Mesothelial cell of epicardium (in vitro differentiated cells): Measurements from ENCODE around the gene VIM. TPM values are rescaled to one million over a fixed set of nuclear protein-coding genes. Genes with fewer than 3 reads are reported as not detected.
A peak's percentile ranks its signal among the peaks of the same experiment; 100 is the strongest.

Source experiments
- DNase-seq, 2 experiments: peaks; one replicate each; pipeline ENCODE4 v3.0.0; 2021; ENCODE audit warnings: low spot score in 2 of 2; ENCODE audit not compliant: unreplicated experiment in 2 of 2
- H3K27ac Mint-ChIP-seq: 2 replicates; pipeline ENCODE4 v1.8.0; 2021; ENCODE audit warnings: mixed read lengths
- H3K27me3 Mint-ChIP-seq: 2 replicates; pipeline ENCODE4 v1.8.0; 2021; ENCODE audit warnings: low read depth, mixed read lengths
- H3K36me3 Mint-ChIP-seq: 2 replicates; pipeline ENCODE4 v1.8.0; 2021; ENCODE audit warnings: mixed read lengths
- H3K4me1 Mint-ChIP-seq: 2 replicates; pipeline ENCODE4 v1.8.0; 2021; ENCODE audit warnings: mixed read lengths
- H3K4me3 Mint-ChIP-seq: 2 replicates; pipeline ENCODE4 v1.8.0; 2021; ENCODE audit warnings: mild to moderate bottlenecking, moderate library complexity, mixed read lengths
- H3K9me3 Mint-ChIP-seq: 2 replicates; pipeline ENCODE4 v1.8.0; 2021; ENCODE audit warnings: mixed read lengths
- CTCF ChIP-seq: fragments of 200-600 bp; sonication (generic); IDR thresholded peaks from one replicate; pipeline ENCODE4 v1.5.0; 2021; ENCODE audit warnings: antibody characterized with exemption; ENCODE audit not compliant: unreplicated experiment
- total RNA-seq: library from RNA; stranded (reverse); gene quantifications from 3 replicates; pipeline ENCODE4 v1.2.1, GENCODE V29; 2021

Gene VIM
- total RNA-seq, 1 donor from 2014 or later = 1,481 TPM

DNA sequence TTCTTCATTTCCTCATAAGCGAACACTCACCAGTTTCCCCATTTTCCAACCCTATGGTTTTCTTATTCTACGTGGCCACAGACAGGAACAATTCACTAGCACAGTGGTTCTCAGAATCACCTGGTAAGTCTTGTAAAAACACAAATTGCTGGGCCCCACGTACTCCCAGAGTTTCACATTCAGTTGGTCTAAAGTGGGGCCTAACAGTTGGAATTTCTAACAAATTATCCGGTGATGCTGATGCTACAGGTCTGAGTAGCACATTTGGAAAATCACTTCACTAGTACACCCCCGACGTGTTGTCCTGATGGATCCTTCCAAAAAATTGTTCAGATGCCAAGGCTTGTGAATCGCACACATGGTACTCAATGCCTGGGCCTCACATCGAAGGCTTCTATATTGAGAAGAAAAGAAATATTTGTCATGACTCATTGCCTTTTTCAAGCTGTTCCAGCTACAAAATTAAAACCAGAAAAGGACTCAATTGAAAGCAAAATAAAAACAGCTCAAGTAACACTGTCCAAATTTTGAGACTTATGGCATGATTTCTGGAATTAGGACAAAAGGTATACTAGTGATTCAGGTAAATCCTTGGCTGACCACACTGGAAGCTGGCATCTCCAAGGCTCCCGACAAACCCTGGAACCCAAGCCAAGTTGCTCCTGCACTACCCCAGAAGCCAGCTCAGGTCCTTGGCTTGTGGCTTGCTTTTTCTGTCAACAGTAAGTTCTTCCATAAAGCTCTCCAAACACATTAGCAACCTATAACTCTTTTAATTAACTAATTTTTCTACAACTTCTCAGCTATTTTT is 12.9 kb upstream of the VIM start:
- Mint-ChIP-seq H3K27ac (peak overlapping the region; percentile 73), H3K9me3 (no peaks in the 10 kb centered on the region), H3K36me3 (no peaks in the 10 kb centered on the region), H3K4me1 (peaks cover 35% of the 10 kb centered on the region), H3K4me3 (no peak overlapping the region), H3K27me3 (no peaks in the 10 kb centered on the region)
- TF ChIP-seq CTCF = no peak
- no peak for DNase-seq

GRCh38 chr10:17215782-17216122 is 12.3 kb upstream of the VIM start:
- no peak overlapping the region for H3K27ac Mint-ChIP-seq
- H3K27me3 Mint-ChIP-seq = no peaks in the 10 kb centered on the region
- TF ChIP-seq CTCF = no peak
- H3K9me3 Mint-ChIP-seq = no peaks in the 10 kb centered on the region
- peaks cover 31% of the 10 kb centered on the region for H3K4me1 Mint-ChIP-seq
- no peak overlapping the region for H3K4me3 Mint-ChIP-seq
- no peak for DNase-seq
- H3K36me3 Mint-ChIP-seq = no peaks in the 10 kb centered on the region

- no peak overlapping the region for H3K4me3 Mint-ChIP-seq
- H3K36me3 Mint-ChIP-seq = no peaks in the 10 kb centered on the region
- TF ChIP-seq CTCF = no peak
- DNase-seq = no peak
- no peaks in the 10 kb centered on the region for H3K9me3 Mint-ChIP-seq
- H3K27ac Mint-ChIP-seq = peak overlapping the region; percentile 44
- H3K27me3 Mint-ChIP-seq = no peaks in the 10 kb centered on the region
- H3K4me1 Mint-ChIP-seq = peaks cover 33% of the 10 kb centered on the region
Measured at GRCh38 chr10:17216217-17216900, 11.7 kb upstream of the VIM start.

GRCh38 chr10:17216901-17217395 is 11.1 kb upstream of the VIM start:
- H3K9me3 Mint-ChIP-seq = no peaks in the 10 kb centered on the region
- no peak for TF ChIP-seq CTCF
- H3K4me3 Mint-ChIP-seq = no peak overlapping the region
- DNase-seq = no peak
- no peaks in the 10 kb centered on the region for H3K27me3 Mint-ChIP-seq
- peaks cover 33% of the 10 kb centered on the region for H3K4me1 Mint-ChIP-seq
- H3K36me3 Mint-ChIP-seq = no peaks in the 10 kb centered on the region
- H3K27ac Mint-ChIP-seq = no peak overlapping the region

GRCh38 chr10:17217631-17218232 is 10.3 kb upstream of the VIM start:
- no peak for DNase-seq
- H3K4me3 Mint-ChIP-seq = no peak overlapping the region
- TF ChIP-seq CTCF = no peak
- no peak overlapping the region for H3K27ac Mint-ChIP-seq
- no peaks in the 10 kb centered on the region for H3K27me3 Mint-ChIP-seq
- no peaks in the 10 kb centered on the region for H3K36me3 Mint-ChIP-seq
- H3K4me1 Mint-ChIP-seq = peaks cover 29% of the 10 kb centered on the region
- no peaks in the 10 kb centered on the region for H3K9me3 Mint-ChIP-seq
